Measurements from ENCODE around the gene DDB1. TPM values are rescaled to one million over a fixed set of nuclear protein-coding genes. Genes with fewer than 3 reads are reported as not detected.

The DDB1 gene
- total and polyA plus RNA-seq, 9 of the 15 experiments (the other 6 are each of a cell fraction or from before 2014, with no cell fraction given), result 172 to 361 (median 266) TPM

- Histone ChIP-seq H3K4me1 (replicated peaks in 1 of 2; ENCODE audit: control insufficient read depth in 2 of 2, insufficient read depth in 2 of 2, low read length in 2 of 2) (peaks cover 20 to 28% of the 10 kb centered on the region in 2 experiments; a peak in 4 of 5 replicates), H3K79me2 (ENCODE audit: control insufficient read depth, insufficient read depth, low read length) (peaks cover 24% of the 10 kb centered on the region), H3K9ac (ENCODE audit: insufficient read depth in 1 of 2, low read depth in 2 of 2, low read length in 2 of 2) (peak overlapping the region in 1 of 2 experiments; percentile 22; a peak in 1 of 4 replicates), H3K4me2 (ENCODE audit: insufficient read depth, low read length) (no peak overlapping the region), H3K36me3 (ENCODE audit: control insufficient read depth, insufficient read depth, low read length) (peaks cover 71% of the 10 kb centered on the region), H3K9me1 (ENCODE audit: control insufficient read depth, insufficient read depth, low read length) (no peaks in the 10 kb centered on the region), H2AFZ (ENCODE audit: low read depth, low read length) (no peak overlapping the region), H4K20me1 (replicated peaks; ENCODE audit: control insufficient read depth, insufficient read depth, low read length) (no peaks in the 10 kb centered on the region), H3K27me3 (ENCODE audit: control insufficient read depth in 2 of 2, insufficient read depth in 2 of 2, low read length in 2 of 2) (no peaks in the 10 kb centered on the region), H3K27ac (ENCODE audit: extremely low read depth, low read depth, low read length) (peak overlapping the region; percentile 19; the same call in 1 of the 3 replicates), H3K9me3 (replicated peaks; ENCODE audit: control insufficient read depth, insufficient read depth, low read depth, low read length) (no peaks in the 10 kb centered on the region), H3K4me3 (no peak overlapping the region)
- no peak for FAIRE-seq
- ATAC-seq, result no peak
- ChIA-PET CTCF (ENCODE audit: low intra/inter-chr PET ratio) (no interaction called here), POLR2A (interaction anchor here (0.5 to 4.7 kb wide), 7 partner anchors 8 to 1831 kb away, joined by 3 to 37 read pairs (median 4); partner anchors contain the start of genes CYB561A3 and TMEM138)
- DNase-seq (ENCODE audit: extremely low read depth in 1 of 4, low spot score in 3 of 4), result no peak
- intact Hi-C loops (cut with micrococcal nuclease) (no loop called here), in situ Hi-C loops (cut with MboI) (no loop called here)
- BruUV-seq (replicated peaks), result no TSS peak
- WGBS (ENCODE audit: insufficient coverage, low coverage, missing lambda C conversion rate), result 97% methylated on average over 7 of the region's 7 CpGs
- TF ChIP-seq E2F5 (CRISPR knock-in tag; IDR thresholded peaks at IDR 0.05) (no peak), U2AF1 (optimal IDR thresholded peaks at IDR 0.05; ENCODE audit: low read depth, low read length) (no peak), GTF2B (IDR thresholded peaks at IDR 0.05; ENCODE audit: extremely low read depth, insufficient read length) (no peak), POLR2G (IDR thresholded peaks at IDR 0.05; ENCODE audit: low read depth, low read length) (no peak), ARID3A (IDR thresholded peaks at IDR 0.05; ENCODE audit: borderline replicate concordance, low read depth, low read length) (no peak), ZNF707 (CRISPR knock-in tag; conservative IDR thresholded peaks at IDR 0.05) (no peak), ZMIZ1 (IDR thresholded peaks at IDR 0.05; ENCODE audit: low read depth in 2 of 2, low read length in 2 of 2) (no peak), ZC3H11A (IDR thresholded peaks at IDR 0.05; ENCODE audit: low read depth, low read length) (no peak), ZZZ3 (IDR thresholded peaks at IDR 0.05) (no peak), ILK (tag; IDR thresholded peaks at IDR 0.05; ENCODE audit: borderline replicate concordance, low read depth) (no peak), PTBP1 (IDR thresholded peaks at IDR 0.05; ENCODE audit: low read depth, low read length) (no peak), HES1 (IDR thresholded peaks at IDR 0.05; ENCODE audit: low read depth) (no peak), ZNF224 (CRISPR knock-in tag; IDR thresholded peaks at IDR 0.05) (no peak), ZNF79 (CRISPR knock-in tag; IDR thresholded peaks at IDR 0.05; ENCODE audit: low read depth) (no peak), MAFG (tag; conservative IDR thresholded peaks at IDR 0.05) (no peak)
Observed at GRCh38 chr11:61368646-61369045, 35.7 kb upstream of the DDB1 start.
